ENCODE measurements around the gene PLCZ1.
"Not testable (repeated sequence)": the region's sequence is repeated elsewhere in the genome, so short reads cannot be mapped to it uniquely, and the experiment has no call there.

The PLCZ1 gene

GRCh38 chr12:18737819-18738218 lies at the start of gene PLCZ1, which contains the start of gene CAPZA3:
TSS of gene PLCZ1 (minus strand) at chr12:18738012. CDS start at chr12:18737371, 641 bp downstream.
TSS of gene CAPZA3 (plus strand) at chr12:18738119. CDS start at chr12:18738269, 150 bp downstream.
- H3K4me3 ChIP-seq (ENCODE audit: control insufficient read depth, low read depth, low read length), result no peak within 1 kb of the TSS
- DNase-seq (ENCODE audit: low read depth), result no peak
- TF ChIP-seq, protein P1, sequence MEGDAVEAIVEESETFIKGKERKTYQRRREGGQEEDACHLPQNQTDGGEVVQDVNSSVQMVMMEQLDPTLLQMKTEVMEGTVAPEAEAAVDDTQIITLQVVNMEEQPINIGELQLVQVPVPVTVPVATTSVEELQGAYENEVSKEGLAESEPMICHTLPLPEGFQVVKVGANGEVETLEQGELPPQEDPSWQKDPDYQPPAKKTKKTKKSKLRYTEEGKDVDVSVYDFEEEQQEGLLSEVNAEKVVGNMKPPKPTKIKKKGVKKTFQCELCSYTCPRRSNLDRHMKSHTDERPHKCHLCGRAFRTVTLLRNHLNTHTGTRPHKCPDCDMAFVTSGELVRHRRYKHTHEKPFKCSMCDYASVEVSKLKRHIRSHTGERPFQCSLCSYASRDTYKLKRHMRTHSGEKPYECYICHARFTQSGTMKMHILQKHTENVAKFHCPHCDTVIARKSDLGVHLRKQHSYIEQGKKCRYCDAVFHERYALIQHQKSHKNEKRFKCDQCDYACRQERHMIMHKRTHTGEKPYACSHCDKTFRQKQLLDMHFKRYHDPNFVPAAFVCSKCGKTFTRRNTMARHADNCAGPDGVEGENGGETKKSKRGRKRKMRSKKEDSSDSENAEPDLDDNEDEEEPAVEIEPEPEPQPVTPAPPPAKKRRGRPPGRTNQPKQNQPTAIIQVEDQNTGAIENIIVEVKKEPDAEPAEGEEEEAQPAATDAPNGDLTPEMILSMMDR (conservative IDR thresholded peaks at IDR 0.05; ENCODE audit: control insufficient read depth, insufficient read depth, low read depth, low read length), result no peak

- H3K4me3 ChIP-seq (ENCODE audit: control insufficient read depth, low read depth, low read length); DNase-seq (ENCODE audit: low read depth): not testable (repeated sequence)
These were observed 47.7 kb upstream of the PLCZ1 start for GRCh38 chr12:18785465-18785864.

- TF ChIP-seq, protein P1 (conservative IDR thresholded peaks at IDR 0.05; ENCODE audit: control insufficient read depth, insufficient read depth, low read depth, low read length), result no peak
- H3K4me3 ChIP-seq (ENCODE audit: control insufficient read depth, low read depth, low read length), result no peak overlapping the region
- DNase-seq (ENCODE audit: low read depth), result peak; percentile 10
These were observed 45.0 kb upstream of the PLCZ1 start for GRCh38 chr12:18782827-18783226.

DNA sequence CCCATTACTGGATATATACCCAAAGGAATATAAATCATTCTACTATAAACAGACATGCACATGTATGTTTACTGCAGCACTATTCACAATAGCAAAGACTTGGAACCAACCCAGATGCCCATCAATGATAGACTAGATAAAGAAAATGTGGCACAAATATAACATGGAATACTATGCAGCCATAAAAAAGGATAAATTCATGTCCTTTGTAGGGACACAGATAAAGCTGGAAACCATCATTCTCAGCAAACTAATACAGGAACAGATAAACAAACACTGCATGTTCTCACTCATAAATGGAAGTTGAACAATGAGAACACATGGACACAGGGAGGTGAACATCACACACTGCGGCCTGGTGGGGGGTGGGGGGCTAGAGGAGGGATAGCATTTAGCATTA lies 28.7 kb upstream of the PLCZ1 start:
- DNase-seq (ENCODE audit: low read depth); H3K4me3 ChIP-seq (ENCODE audit: control insufficient read depth, low read depth, low read length): not testable (repeated sequence)

DNA sequence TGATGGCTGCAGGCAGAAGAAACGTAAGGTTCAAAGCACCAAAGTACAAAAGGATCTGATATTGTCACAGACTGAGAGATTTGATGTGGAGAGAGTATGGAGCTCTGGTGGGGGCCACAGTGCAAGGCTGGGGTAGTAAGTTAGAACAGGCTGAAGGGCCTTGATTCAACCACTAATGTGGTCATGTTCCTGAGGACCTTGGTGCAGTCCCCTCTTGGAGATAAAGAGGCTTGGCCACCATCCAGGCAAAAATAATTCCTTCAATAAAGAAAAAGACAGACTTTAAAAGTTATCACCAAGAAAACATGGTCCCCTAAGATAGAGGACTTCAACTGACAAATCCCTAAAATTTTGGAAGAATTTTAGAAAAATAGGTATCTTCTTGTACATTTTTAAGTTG lies 17.5 kb upstream of the PLCZ1 start:
- TF ChIP-seq, protein P1 (conservative IDR thresholded peaks at IDR 0.05; ENCODE audit: control insufficient read depth, insufficient read depth, low read depth, low read length), result no peak
- no peak for DNase-seq (ENCODE audit: low read depth)
- H3K4me3 ChIP-seq (ENCODE audit: control insufficient read depth, low read depth, low read length), result no peak overlapping the region

DNA sequence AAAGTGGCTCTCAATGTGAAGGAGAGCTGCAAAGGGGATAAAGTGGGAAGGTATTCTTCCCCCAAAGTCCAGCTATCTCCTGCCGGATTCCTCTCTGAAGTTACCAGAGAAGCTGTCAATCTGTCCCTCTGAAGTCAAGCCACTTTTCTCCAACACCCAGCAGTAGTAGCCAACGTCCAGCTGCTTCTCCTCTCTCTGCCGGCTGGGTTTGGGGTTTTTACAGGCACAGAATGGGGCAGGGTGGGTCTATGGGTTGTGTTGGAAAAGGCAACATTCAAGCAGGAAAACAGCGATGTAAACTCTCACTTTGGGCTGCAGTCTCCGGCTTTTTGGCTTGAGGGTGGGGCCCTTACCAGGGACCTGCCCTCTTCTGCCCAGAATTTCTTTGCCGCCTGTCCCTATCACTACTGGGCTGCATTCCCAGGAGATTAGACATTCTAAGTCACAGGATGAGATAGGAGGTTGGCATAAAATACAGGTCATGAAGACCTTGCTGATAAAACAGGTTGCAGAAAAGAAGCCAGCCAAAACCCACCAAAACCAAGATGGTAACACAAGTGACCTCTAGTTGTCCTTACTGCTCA lies 16.4 kb upstream of the PLCZ1 start:
- no peak for DNase-seq (ENCODE audit: low read depth)
- TF ChIP-seq, protein P1 (conservative IDR thresholded peaks at IDR 0.05; ENCODE audit: control insufficient read depth, insufficient read depth, low read depth, low read length), result no peak
- H3K4me3 ChIP-seq (ENCODE audit: control insufficient read depth, low read depth, low read length), result no peak overlapping the region

DNA sequence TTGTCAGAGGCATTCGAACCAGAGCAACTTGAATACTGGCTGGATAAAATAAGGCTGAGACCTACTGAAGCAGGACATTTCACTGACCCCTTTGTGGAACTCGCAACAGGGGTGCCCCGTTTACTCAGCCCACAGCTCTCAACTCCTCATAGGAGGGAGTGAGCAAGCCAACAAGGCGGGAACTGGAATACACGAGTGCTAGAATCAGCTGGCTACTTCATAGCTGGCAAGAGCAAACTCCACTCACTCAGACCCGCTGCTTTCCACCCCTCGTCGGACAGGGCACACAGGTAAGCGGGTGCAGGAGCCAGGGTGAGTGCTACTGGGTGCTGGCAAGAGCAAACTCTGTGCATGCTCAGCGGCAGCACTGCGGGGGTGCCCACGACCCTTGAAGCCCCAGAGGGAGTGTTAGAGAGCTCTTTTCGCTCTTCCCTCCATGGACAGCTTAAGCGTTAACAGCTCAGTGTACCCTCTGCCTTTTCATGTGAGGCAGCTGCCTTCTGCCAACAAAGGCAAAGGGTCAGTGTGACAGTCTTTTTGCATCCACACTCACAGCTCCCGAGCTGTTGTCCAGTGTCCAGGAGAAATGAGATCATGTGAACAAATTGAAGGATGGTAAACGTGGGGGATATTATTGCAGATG lies 15.8 kb upstream of the PLCZ1 start:
- peak; percentile 36 for DNase-seq (ENCODE audit: low read depth)
- TF ChIP-seq, protein P1 (conservative IDR thresholded peaks at IDR 0.05; ENCODE audit: control insufficient read depth, insufficient read depth, low read depth, low read length), result no peak
- no peak overlapping the region for H3K4me3 ChIP-seq (ENCODE audit: control insufficient read depth, low read depth, low read length)

GRCh38 chr12:18752947-18753346 lies 15.1 kb upstream of the PLCZ1 start:
- no peak overlapping the region for H3K4me3 ChIP-seq (ENCODE audit: control insufficient read depth, low read depth, low read length)
- TF ChIP-seq, protein P1 (conservative IDR thresholded peaks at IDR 0.05; ENCODE audit: control insufficient read depth, insufficient read depth, low read depth, low read length), result no peak
- DNase-seq (ENCODE audit: low read depth), result no peak

Measured in fibroblast of mammary gland (primary cell).